ENCODE data around the gene SLC25A36. TPM values are rescaled to one million over a fixed set of nuclear protein-coding genes. Genes with fewer than 3 reads are reported as not detected.
"Not testable (repeated sequence)": the region's sequence is repeated elsewhere in the genome, so short reads cannot be mapped to it uniquely, and the experiment has no call there.

SLC25A36 gene
- total and polyA plus RNA-seq, 2 experiments from 2014 or later: 45.1 to 61.5 TPM

DNA sequence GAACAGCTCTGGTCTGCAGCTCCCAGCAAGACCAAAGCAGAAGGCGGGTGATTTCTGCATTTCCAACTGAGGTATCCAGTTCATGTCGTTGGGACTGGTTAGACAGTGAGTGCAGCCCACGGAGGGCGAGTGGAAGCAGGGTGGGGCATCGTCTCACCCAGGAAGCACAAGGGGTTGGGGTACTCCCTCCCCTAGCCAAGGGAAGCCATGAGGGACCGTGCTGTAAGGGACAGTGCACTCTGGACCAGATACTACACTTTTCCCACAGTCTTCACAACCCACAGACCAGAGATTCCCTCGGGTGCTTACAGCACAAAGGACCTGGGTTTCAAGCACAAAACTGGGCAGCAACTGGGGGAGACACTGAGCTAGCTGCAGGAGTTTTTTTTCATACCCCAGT, 8.5 kb upstream of the SLC25A36 start:
- in situ Hi-C loops (cut with MboI): no loop called here
- Histone ChIP-seq H3K9ac (no peak overlapping the region), H3K4me3 (no peak overlapping the region), H4K20me1 (ENCODE audit: insufficient read depth) (no peaks in the 10 kb centered on the region), H2AFZ (no peak overlapping the region), H3K4me2 (ENCODE audit: unreplicated experiment) (no peak overlapping the region), H3K79me2 (ENCODE audit: insufficient read depth) (no peaks in the 10 kb centered on the region), H3K27ac (no peak overlapping the region), H3F3A (ENCODE audit: insufficient read depth) (peaks cover 9% of the 10 kb centered on the region), H3K36me3 (ENCODE audit: low read depth) (no peaks in the 10 kb centered on the region), H3K9me2 (ENCODE audit: insufficient read depth) (no peaks in the 10 kb centered on the region), H3K4me1 (ENCODE audit: insufficient read depth) (peaks cover 10% of the 10 kb centered on the region), H3K27me3 (replicated peaks; ENCODE audit: insufficient read depth) (0 out of 2 replicates have a peak, but pooled peaks cover 1% of the 10 kb centered on the region), H3K9me3 (ENCODE audit: low read depth) (no peaks in the 10 kb centered on the region)
- TF ChIP-seq EZH2phosphoT487 (IDR thresholded peaks at IDR 0.05; ENCODE audit: insufficient read depth, low read depth) (no peak), EZH2 (IDR thresholded peaks at IDR 0.05; ENCODE audit: insufficient read depth, poor library complexity, severe bottlenecking) (no peak)
- 53 to 60% methylated on average over 7 of the region's 7 CpGs for WGBS, 2 experiments (ENCODE audit: low coverage in 1 of 2, low lambda C conversion rate in 2 of 2, missing lambda C conversion rate in 2 of 2)
- DNase-seq: no peak

GRCh38 chr3:140933552-140933951, 8.1 kb upstream of the SLC25A36 start:
- in situ Hi-C loops (cut with MboI): no loop called here
- Histone ChIP-seq H3K9me2 (ENCODE audit: insufficient read depth) (no peaks in the 10 kb centered on the region), H3K79me2 (ENCODE audit: insufficient read depth) (no peaks in the 10 kb centered on the region), H3K4me2 (ENCODE audit: unreplicated experiment) (no peak overlapping the region), H3K9me3 (ENCODE audit: low read depth) (no peaks in the 10 kb centered on the region), H3K27ac (no peak overlapping the region), H3K27me3 (replicated peaks; ENCODE audit: insufficient read depth) (no peaks in the 10 kb centered on the region), H3K36me3 (ENCODE audit: low read depth) (no peaks in the 10 kb centered on the region), H3K9ac (no peak overlapping the region), H3K4me1 (ENCODE audit: insufficient read depth) (peaks cover 10% of the 10 kb centered on the region), H3F3A (ENCODE audit: insufficient read depth) (peaks cover 9% of the 10 kb centered on the region), H4K20me1 (ENCODE audit: insufficient read depth) (no peaks in the 10 kb centered on the region), H2AFZ (no peak overlapping the region), H3K4me3 (no peak overlapping the region)
- TF ChIP-seq EZH2 (IDR thresholded peaks at IDR 0.05; ENCODE audit: insufficient read depth, poor library complexity, severe bottlenecking): no peak
- DNase-seq: no peak
- WGBS, 2 experiments (ENCODE audit: low coverage in 1 of 2, low lambda C conversion rate in 2 of 2, missing lambda C conversion rate in 2 of 2): 74 to 80% methylated on average over 8 of the region's 8 CpGs

- H3F3A ChIP-seq (ENCODE audit: insufficient read depth): peaks cover 16% of the 10 kb centered on the region
Measured at GRCh38 chr3:140939305-140939704, 2.3 kb upstream of the SLC25A36 start.

DNA sequence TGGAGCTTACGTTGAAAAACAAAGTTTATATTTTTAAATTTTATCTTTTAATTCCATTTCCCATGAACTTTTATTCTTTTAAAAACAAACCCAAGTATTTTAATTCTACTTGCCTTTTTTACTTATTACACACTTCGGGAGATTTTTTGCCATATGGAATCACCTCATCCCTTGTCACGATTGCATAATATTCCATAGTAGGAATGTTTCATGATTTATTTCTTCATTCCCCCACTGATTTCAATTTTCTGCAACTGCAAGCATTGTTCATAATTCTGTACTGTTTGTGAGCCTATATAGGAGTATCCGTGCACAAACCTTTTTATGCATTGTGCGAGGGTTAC, 574 bp upstream of the SLC25A36 start:
- DNase-seq: no peak
- no peaks in the 10 kb centered on the region for H3K9me3 ChIP-seq (ENCODE audit: low read depth)
- in situ Hi-C loops (cut with MboI): no loop called here
- peak overlapping the region; percentile 86 for H2AFZ ChIP-seq
- peak overlapping the region; percentile 87 for H3K4me3 ChIP-seq
- H3K4me2 ChIP-seq (ENCODE audit: unreplicated experiment): peak overlapping the region; percentile 57
- H3K9ac ChIP-seq: peak overlapping the region; percentile 99
- H3K9me2 ChIP-seq (ENCODE audit: insufficient read depth): peaks cover 2% of the 10 kb centered on the region; the same call in 1 of the 2 replicates
- TF ChIP-seq EZH2phosphoT487 (IDR thresholded peaks at IDR 0.05; ENCODE audit: insufficient read depth, low read depth): no peak
- TF ChIP-seq EZH2 (IDR thresholded peaks at IDR 0.05; ENCODE audit: insufficient read depth, poor library complexity, severe bottlenecking): no peak
- H3K27me3 ChIP-seq (replicated peaks; ENCODE audit: insufficient read depth): no peaks in the 10 kb centered on the region
- WGBS, 2 experiments (ENCODE audit: low coverage in 1 of 2, low lambda C conversion rate in 2 of 2, missing lambda C conversion rate in 2 of 2): 24 to 31% methylated on average over 5 of the region's 5 CpGs
- peak overlapping the region; percentile 97 for H3K27ac ChIP-seq
- H3K79me2 ChIP-seq (ENCODE audit: insufficient read depth): peaks cover 38% of the 10 kb centered on the region
- H4K20me1 ChIP-seq (ENCODE audit: insufficient read depth): peaks cover 12% of the 10 kb centered on the region; the same call in 1 of the 2 replicates
- H3K4me1 ChIP-seq (ENCODE audit: insufficient read depth): peaks cover 27% of the 10 kb centered on the region
- no peaks in the 10 kb centered on the region for H3K36me3 ChIP-seq (ENCODE audit: low read depth)
- peaks cover 16% of the 10 kb centered on the region for H3F3A ChIP-seq (ENCODE audit: insufficient read depth)

More at GRCh38 chr3:140939305-140939704, 2.3 kb upstream of the SLC25A36 start:
- H3K9ac ChIP-seq; in situ Hi-C loops (cut with MboI); H3K27me3 ChIP-seq (replicated peaks; ENCODE audit: insufficient read depth); H3K27ac ChIP-seq; H3K4me3 ChIP-seq; H3K4me2 ChIP-seq (ENCODE audit: unreplicated experiment); H3K9me2 ChIP-seq (ENCODE audit: insufficient read depth); DNase-seq; H3K9me3 ChIP-seq (ENCODE audit: low read depth); H4K20me1 ChIP-seq (ENCODE audit: insufficient read depth); H3K36me3 ChIP-seq (ENCODE audit: low read depth); H2AFZ ChIP-seq: not testable (repeated sequence)
- Histone ChIP-seq H3K4me1 (ENCODE audit: insufficient read depth) (peaks cover 13% of the 10 kb centered on the region), H3K79me2 (ENCODE audit: insufficient read depth) (peaks cover 21% of the 10 kb centered on the region)
- 57 to 61% methylated on average over 4 of the region's 4 CpGs for WGBS, 2 experiments (ENCODE audit: low coverage in 1 of 2, low lambda C conversion rate in 2 of 2, missing lambda C conversion rate in 2 of 2)

Data from GM23248 (cell line).